WTC11 (cell line): ENCODE measurements around the gene SLIT1. TPM values are rescaled to one million over a fixed set of nuclear protein-coding genes. Genes with fewer than 3 reads are reported as not detected.

Experiments
- ATAC-seq: fragments of 200-7000 bp; cut with Tn5 transposase; 2 replicates; pipeline ENCODE4 v1.10.0; 2021; ENCODE audit warnings: mild to moderate bottlenecking, moderate library complexity
- CTCF ChIA-PET: fragments of 300-600 bp; sonication (Branson Sonifier 250); formaldehyde crosslinking; loops from one replicate; lab custom pipeline; 2021; ENCODE audit warnings: antibody characterized with exemption; lab: Charles Lee
- POLR2A ChIA-PET: fragments of 350-600 bp; sonication (Branson Sonifier 250); formaldehyde crosslinking; loops from one replicate; lab custom pipeline; 2021; ENCODE audit warnings: antibody characterized with exemption; lab: Charles Lee
- DNase-seq: peaks from one replicate; pipeline ENCODE4 v3.0.0; 2021; ENCODE audit warnings: low spot score
- H3K27ac Mint-ChIP-seq: 2 replicates; pipeline ENCODE4 v1.8.0; 2021; ENCODE audit warnings: mixed read lengths
- H3K27me3 Mint-ChIP-seq: 2 replicates; pipeline ENCODE4 v1.8.0; 2021; ENCODE audit warnings: low read depth, mild to moderate bottlenecking, moderate library complexity, mixed read lengths
- H3K36me3 Mint-ChIP-seq: 2 replicates; pipeline ENCODE4 v1.8.0; 2021; ENCODE audit warnings: mixed read lengths
- H3K4me1 Mint-ChIP-seq: 2 replicates; pipeline ENCODE4 v1.8.0; 2022; ENCODE audit warnings: mixed read lengths
- H3K4me3 Mint-ChIP-seq: 2 replicates; pipeline ENCODE4 v1.8.0; 2021; ENCODE audit warnings: mild to moderate bottlenecking, moderate library complexity, mixed read lengths
- H3K9me3 Mint-ChIP-seq: 2 replicates; pipeline ENCODE4 v1.8.0; 2021; ENCODE audit warnings: mixed read lengths
- AFF4 ChIP-seq: sonication (generic); formaldehyde crosslinking; IDR thresholded peaks from 2 replicates; pipeline ENCODE4 v1.8.1; 2023; ENCODE audit warnings: mild to moderate bottlenecking, missing genetic modification reagents, borderline replicate concordance
- CBFB ChIP-seq: sonication (generic); formaldehyde crosslinking; IDR thresholded peaks from 2 replicates; pipeline ENCODE4 v1.8.1; 2022; ENCODE audit warnings: mild to moderate bottlenecking, low read depth, missing genetic modification reagents
- ELF4 ChIP-seq: sonication (generic); formaldehyde crosslinking; IDR thresholded peaks from 2 replicates; pipeline ENCODE4 v1.8.1; 2022; ENCODE audit warnings: low read depth, mild to moderate bottlenecking, moderate library complexity, missing genetic modification reagents
- EMX1 ChIP-seq: fragments of 250-450 bp; sonication (Bioruptor Pico); IDR thresholded peaks from 2 replicates; pipeline ENCODE4 v1.8.0; 2021; ENCODE audit warnings: mild to moderate bottlenecking
- FOXP1 ChIP-seq: sonication (generic); formaldehyde crosslinking; IDR thresholded peaks from 2 replicates; pipeline ENCODE4 v1.8.0; 2022; ENCODE audit warnings: missing genetic modification reagents, mild to moderate bottlenecking, moderate library complexity, borderline replicate concordance
- GRHL2 ChIP-seq: fragments of 250-450 bp; sonication (Bioruptor Pico); IDR thresholded peaks from 2 replicates; pipeline ENCODE4 v1.8.0; 2022; ENCODE audit warnings: mild to moderate bottlenecking, moderate library complexity; ENCODE audit not compliant: insufficient replicate concordance, severe bottlenecking
- HMGXB4 ChIP-seq: sonication (generic); formaldehyde crosslinking; IDR thresholded peaks from 2 replicates; pipeline ENCODE4 v1.8.1; 2023; ENCODE audit warnings: mild to moderate bottlenecking, moderate library complexity, missing genetic modification reagents
- IRF1 ChIP-seq: sonication (generic); formaldehyde crosslinking; IDR thresholded peaks from 2 replicates; pipeline ENCODE4 v1.8.0; 2023; ENCODE audit warnings: missing genetic modification reagents
- JAZF1 ChIP-seq: fragments of 250-450 bp; sonication (Bioruptor Pico); IDR thresholded peaks from 2 replicates; pipeline ENCODE4 v1.9.0; 2021; ENCODE audit warnings: moderate library complexity, mild to moderate bottlenecking, inconsistent platforms
- JUN ChIP-seq: sonication (generic); formaldehyde crosslinking; IDR thresholded peaks from 2 replicates; pipeline ENCODE4 v1.8.0; 2023; ENCODE audit warnings: mild to moderate bottlenecking, missing genetic modification reagents
- NFATC4 ChIP-seq: fragments of 250-450 bp; sonication (Bioruptor Pico); IDR thresholded peaks from 2 replicates; pipeline ENCODE4 v1.9.0; 2021; ENCODE audit warnings: mild to moderate bottlenecking
- NR2C2 ChIP-seq: sonication (generic); formaldehyde crosslinking; IDR thresholded peaks from 2 replicates; pipeline ENCODE4 v1.8.0; 2022; ENCODE audit warnings: mild to moderate bottlenecking, missing genetic modification reagents
- OVOL2 ChIP-seq: fragments of 250-450 bp; sonication (Bioruptor Pico); IDR thresholded peaks from 2 replicates; pipeline ENCODE4 v1.9.0; 2021; ENCODE audit warnings: mild to moderate bottlenecking, borderline replicate concordance
- SOX15 ChIP-seq: fragments of 250-450 bp; sonication (Bioruptor Pico); IDR thresholded peaks from 2 replicates; pipeline ENCODE4 v1.9.0; 2021; ENCODE audit warnings: mild to moderate bottlenecking
- SP1 ChIP-seq: sonication (generic); formaldehyde crosslinking; conservative IDR thresholded peaks from 2 replicates; pipeline ENCODE4 v1.8.1; 2022; ENCODE audit warnings: missing genetic modification reagents
- ZNF396 ChIP-seq: fragments of 250-450 bp; sonication (Bioruptor Pico); IDR thresholded peaks from 2 replicates; pipeline ENCODE4 v1.8.0; 2021; ENCODE audit warnings: mild to moderate bottlenecking, moderate library complexity, borderline replicate concordance
- ZNF416 ChIP-seq: fragments of 250-450 bp; sonication (Bioruptor Pico); IDR thresholded peaks from 2 replicates; pipeline ENCODE4 v1.9.0; 2021; ENCODE audit warnings: mild to moderate bottlenecking, inconsistent platforms
- ZNF512 ChIP-seq: sonication (generic); formaldehyde crosslinking; IDR thresholded peaks from 2 replicates; pipeline ENCODE4 v1.8.1; 2022; ENCODE audit warnings: missing genetic modification reagents, borderline replicate concordance
- ZNF671 ChIP-seq: fragments of 250-450 bp; sonication (Bioruptor Pico); IDR thresholded peaks from 2 replicates; pipeline ENCODE4 v1.8.0; 2021; ENCODE audit warnings: mild to moderate bottlenecking
- total RNA-seq: library from RNA; stranded (reverse); gene quantifications from 3 replicates; pipeline ENCODE4 v1.2.3, GENCODE V29; 2021
- TF ChIP-seq, protein P1 (sequence below): sonication (generic); formaldehyde crosslinking; IDR thresholded peaks from 2 replicates; pipeline ENCODE4 v1.8.1; 2023; ENCODE audit warnings: mild to moderate bottlenecking, missing genetic modification reagents, moderate library complexity
- TF ChIP-seq, protein P2 (sequence below): sonication (generic); formaldehyde crosslinking; IDR thresholded peaks from 2 replicates; pipeline ENCODE4 v1.8.0; 2022; ENCODE audit warnings: mild to moderate bottlenecking, missing genetic modification reagents
- TF ChIP-seq, protein P3 (sequence below): fragments of 250-450 bp; sonication (Bioruptor Pico); IDR thresholded peaks from 2 replicates; pipeline ENCODE4 v1.9.0; 2021; ENCODE audit warnings: moderate library complexity, mild to moderate bottlenecking, inconsistent platforms, borderline replicate concordance

SLIT1 gene
- total RNA-seq, 1 experiment from 2014 or later, result 1.6 TPM

DNA sequence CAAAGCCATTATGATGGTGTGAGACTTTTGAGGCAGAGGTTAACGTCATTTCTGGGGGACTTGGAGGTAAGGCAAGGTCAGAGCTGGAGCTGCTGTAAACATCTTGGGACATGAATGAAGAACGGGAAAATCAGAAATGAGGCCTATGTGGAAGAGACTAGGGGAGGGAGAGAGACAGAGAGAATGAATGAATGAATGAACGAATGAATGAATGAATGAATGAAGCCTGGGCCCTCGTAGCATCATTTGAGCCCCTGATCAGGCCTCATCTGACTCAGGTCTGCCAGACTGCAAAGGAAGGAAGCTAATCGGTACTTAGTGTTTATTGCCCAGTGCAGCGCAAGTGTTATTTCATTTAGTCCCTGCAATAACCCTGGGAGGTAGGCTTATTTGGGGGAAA, 79.6 kb downstream of the SLIT1 start:
- Mint-ChIP-seq H3K4me3 (no peak overlapping the region), H3K4me1 (peaks cover 24% of the 10 kb centered on the region), H3K9me3 (no peaks in the 10 kb centered on the region), H3K36me3 (no peaks in the 10 kb centered on the region), H3K27ac (no peak overlapping the region), H3K27me3 (no peaks in the 10 kb centered on the region)
- ATAC-seq, result no peak
- ChIA-PET POLR2A (no interaction called here), CTCF (interaction anchor here (1.4 to 1.9 kb wide), 3 partner anchors 34 to 90 kb away, joined by 3 to 11 read pairs (median 5); no protein-coding TSS in a partner anchor)
- TF ChIP-seq SOX15 (CRISPR knock-in tag) (no peak), ZNF512 (CRISPR knock-in tag) (no peak), EMX1 (CRISPR knock-in tag) (no peak), HMGXB4 (CRISPR knock-in tag) (no peak), SP1 (CRISPR knock-in tag) (no peak), GRHL2 (no peak), JUN (CRISPR knock-in tag) (no peak), JAZF1 (CRISPR knock-in tag) (no peak), IRF1 (CRISPR knock-in tag) (no peak), ZNF396 (no peak), ZNF671 (CRISPR knock-in tag) (no peak), AFF4 (CRISPR knock-in tag) (no peak), NFATC4 (CRISPR knock-in tag) (no peak)
- TF ChIP-seq, protein P1, sequence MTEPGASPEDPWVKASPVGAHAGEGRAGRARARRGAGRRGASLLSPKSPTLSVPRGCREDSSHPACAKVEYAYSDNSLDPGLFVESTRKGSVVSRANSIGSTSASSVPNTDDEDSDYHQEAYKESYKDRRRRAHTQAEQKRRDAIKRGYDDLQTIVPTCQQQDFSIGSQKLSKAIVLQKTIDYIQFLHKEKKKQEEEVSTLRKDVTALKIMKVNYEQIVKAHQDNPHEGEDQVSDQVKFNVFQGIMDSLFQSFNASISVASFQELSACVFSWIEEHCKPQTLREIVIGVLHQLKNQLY, result no peak
- TF ChIP-seq, protein P2, sequence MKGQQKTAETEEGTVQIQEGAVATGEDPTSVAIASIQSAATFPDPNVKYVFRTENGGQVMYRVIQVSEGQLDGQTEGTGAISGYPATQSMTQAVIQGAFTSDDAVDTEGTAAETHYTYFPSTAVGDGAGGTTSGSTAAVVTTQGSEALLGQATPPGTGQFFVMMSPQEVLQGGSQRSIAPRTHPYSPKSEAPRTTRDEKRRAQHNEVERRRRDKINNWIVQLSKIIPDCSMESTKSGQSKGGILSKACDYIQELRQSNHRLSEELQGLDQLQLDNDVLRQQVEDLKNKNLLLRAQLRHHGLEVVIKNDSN (CRISPR knock-in tag), result no peak
- DNase-seq, result no peak

DNA sequence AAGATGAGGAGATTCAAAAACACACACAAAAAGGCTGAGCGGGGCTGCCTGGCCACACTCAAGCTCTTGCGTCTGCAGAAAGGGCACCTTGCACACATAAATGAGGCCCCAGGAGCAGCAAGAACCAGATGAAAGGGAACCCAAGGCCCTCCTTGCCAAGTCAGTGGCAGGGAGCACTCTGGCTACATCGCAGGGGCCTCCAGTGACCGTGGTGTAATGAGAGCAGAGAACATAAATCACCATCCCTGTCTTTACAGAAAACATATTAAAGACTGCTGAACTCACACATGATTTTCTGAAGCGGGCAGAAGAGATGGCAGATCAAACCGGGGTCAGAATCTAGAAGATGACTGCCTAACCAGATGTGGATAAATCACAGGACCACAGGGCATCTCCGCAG, 80.5 kb downstream of the SLIT1 start:
- ChIA-PET POLR2A (no interaction called here), CTCF (interaction anchor here (1.0 to 1.4 kb wide), 2 partner anchors 9 to 68 kb away, joined by 3 read pairs; no protein-coding TSS in a partner anchor)
- no peaks in the 10 kb centered on the region for H3K9me3 Mint-ChIP-seq
- no peaks in the 10 kb centered on the region for H3K27me3 Mint-ChIP-seq
- H3K4me3 Mint-ChIP-seq, result no peak overlapping the region
- H3K36me3 Mint-ChIP-seq, result no peaks in the 10 kb centered on the region
- H3K27ac Mint-ChIP-seq, result no peak overlapping the region
- TF ChIP-seq ZNF416 (no peak), JAZF1 (CRISPR knock-in tag) (no peak), OVOL2 (CRISPR knock-in tag) (no peak), CBFB (CRISPR knock-in tag) (no peak), ELF4 (CRISPR knock-in tag) (no peak), FOXP1 (CRISPR knock-in tag) (no peak), NR2C2 (CRISPR knock-in tag) (no peak), SP1 (CRISPR knock-in tag) (no peak)
- TF ChIP-seq, protein P3, sequence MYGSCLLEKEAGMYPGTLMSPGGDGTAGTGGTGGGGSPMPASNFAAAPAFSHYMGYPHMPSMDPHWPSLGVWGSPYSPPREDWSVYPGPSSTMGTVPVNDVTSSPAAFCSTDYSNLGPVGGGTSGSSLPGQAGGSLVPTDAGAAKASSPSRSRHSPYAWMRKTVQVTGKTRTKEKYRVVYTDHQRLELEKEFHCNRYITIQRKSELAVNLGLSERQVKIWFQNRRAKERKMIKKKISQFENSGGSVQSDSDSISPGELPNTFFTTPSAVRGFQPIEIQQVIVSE, result no peak
- TF ChIP-seq, protein P1, result no peak
- DNase-seq (no peak), ATAC-seq (no peak)
- H3K4me1 Mint-ChIP-seq, result peaks cover 30% of the 10 kb centered on the region
